ENCODE measurements around the gene SULT1A1.

SULT1A1 gene

GRCh38 chr16:28580726-28581315 lies 29.0 kb downstream of the SULT1A1 start:
- H4K20me1 ChIP-seq (ENCODE audit: insufficient read depth, low read length, poor library complexity, severe bottlenecking), result no peaks in the 10 kb centered on the region
- no peak overlapping the region for H2AFZ ChIP-seq (ENCODE audit: low read length)
- H3K9ac ChIP-seq (ENCODE audit: low read depth, low read length, poor library complexity, severe bottlenecking), result no peak overlapping the region
- no peak for TF ChIP-seq CTCF (conservative IDR thresholded peaks at IDR 0.05; ENCODE audit: low read length)
- TF ChIP-seq EZH2phosphoT487 (IDR thresholded peaks at IDR 0.05; ENCODE audit: borderline replicate concordance), result no peak
- H3F3A ChIP-seq (ENCODE audit: low read depth), result no peaks in the 10 kb centered on the region
- H3K9me2 ChIP-seq (replicated peaks; ENCODE audit: low read depth, low read length), result no peaks in the 10 kb centered on the region
- H3K9me3 ChIP-seq (ENCODE audit: insufficient read depth, low read depth, low read length), result no peaks in the 10 kb centered on the region
- no peak overlapping the region for H3K4me3 ChIP-seq (ENCODE audit: low read length, poor library complexity, severe bottlenecking)
- H3K4me2 ChIP-seq (ENCODE audit: low read depth, low read length, poor library complexity, severe bottlenecking), result no peak overlapping the region
- H3K4me1 ChIP-seq (ENCODE audit: insufficient read depth, low read length, poor library complexity, severe bottlenecking), result no peaks in the 10 kb centered on the region
- H3K27me3 ChIP-seq (ENCODE audit: insufficient read depth, low read length, poor library complexity, severe bottlenecking), result no peaks in the 10 kb centered on the region
- H3K79me2 ChIP-seq (ENCODE audit: insufficient read depth, low read length), result no peaks in the 10 kb centered on the region
- H3K36me3 ChIP-seq (ENCODE audit: insufficient read depth, low read length), result peaks cover 31% of the 10 kb centered on the region; the same call in 1 of the 2 replicates

GRCh38 chr16:28575446-28576109 lies 34.3 kb downstream of the SULT1A1 start:
- Histone ChIP-seq H3K9ac (ENCODE audit: low read depth, low read length, poor library complexity, severe bottlenecking) (no peak overlapping the region), H3K4me3 (ENCODE audit: low read length, poor library complexity, severe bottlenecking) (no peak overlapping the region), H3K36me3 (ENCODE audit: insufficient read depth, low read length) (no peaks in the 10 kb centered on the region; the same call in 1 of the 2 replicates), H2AFZ (ENCODE audit: low read length) (no peak overlapping the region), H3K79me2 (ENCODE audit: insufficient read depth, low read length) (0 out of 2 replicates have a peak, but pooled peaks cover 5% of the 10 kb centered on the region), H4K20me1 (ENCODE audit: insufficient read depth, low read length, poor library complexity, severe bottlenecking) (no peaks in the 10 kb centered on the region), H3F3A (ENCODE audit: low read depth) (no peaks in the 10 kb centered on the region), H3K27me3 (ENCODE audit: insufficient read depth, low read length, poor library complexity, severe bottlenecking) (no peaks in the 10 kb centered on the region), H3K4me1 (ENCODE audit: insufficient read depth, low read length, poor library complexity, severe bottlenecking) (no peaks in the 10 kb centered on the region), H3K4me2 (ENCODE audit: low read depth, low read length, poor library complexity, severe bottlenecking) (no peak overlapping the region), H3K9me2 (replicated peaks; ENCODE audit: low read depth, low read length) (no peaks in the 10 kb centered on the region), H3K9me3 (ENCODE audit: insufficient read depth, low read depth, low read length) (no peaks in the 10 kb centered on the region)
- TF ChIP-seq CTCF (conservative IDR thresholded peaks at IDR 0.05; ENCODE audit: low read length) (no peak), EZH2phosphoT487 (IDR thresholded peaks at IDR 0.05; ENCODE audit: borderline replicate concordance) (no peak)

- Histone ChIP-seq H3K9ac (ENCODE audit: low read depth, low read length, poor library complexity, severe bottlenecking) (no peak overlapping the region), H3F3A (ENCODE audit: low read depth) (no peaks in the 10 kb centered on the region), H2AFZ (ENCODE audit: low read length) (no peak overlapping the region), H4K20me1 (ENCODE audit: insufficient read depth, low read length, poor library complexity, severe bottlenecking) (no peaks in the 10 kb centered on the region), H3K27me3 (ENCODE audit: insufficient read depth, low read length, poor library complexity, severe bottlenecking) (no peaks in the 10 kb centered on the region), H3K79me2 (ENCODE audit: insufficient read depth, low read length) (peaks cover 8% of the 10 kb centered on the region; the same call in 1 of the 2 replicates), H3K36me3 (ENCODE audit: insufficient read depth, low read length) (no peaks in the 10 kb centered on the region; the same call in 1 of the 2 replicates), H3K4me3 (ENCODE audit: low read length, poor library complexity, severe bottlenecking) (no peak overlapping the region), H3K9me2 (replicated peaks; ENCODE audit: low read depth, low read length) (no peaks in the 10 kb centered on the region), H3K9me3 (ENCODE audit: insufficient read depth, low read depth, low read length) (no peaks in the 10 kb centered on the region), H3K4me1 (ENCODE audit: insufficient read depth, low read length, poor library complexity, severe bottlenecking) (no peaks in the 10 kb centered on the region), H3K4me2 (ENCODE audit: low read depth, low read length, poor library complexity, severe bottlenecking) (no peak overlapping the region)
- TF ChIP-seq EZH2phosphoT487 (IDR thresholded peaks at IDR 0.05; ENCODE audit: borderline replicate concordance) (no peak), CTCF (conservative IDR thresholded peaks at IDR 0.05; ENCODE audit: low read length) (no peak)
Measured at GRCh38 chr16:28574925-28575324, 34.9 kb downstream of the SULT1A1 start.
